Caco-2 (cell line): ENCODE data around the gene ZNF324. TPM values are rescaled to one million over a fixed set of nuclear protein-coding genes. Genes with fewer than 3 reads are reported as not detected.

Experiments used
- BruUV-seq: library from RNA; stranded (reverse); fragments of 400-500 nt; replicated peaks from 2 replicates; lab custom pipeline; 2021; lab: Mats Ljungman, UMichigan
- CTCF ChIA-PET: fragments of 300-600 bp; sonication (Branson Sonifier 250); formaldehyde crosslinking; loops from one replicate; lab custom pipeline; 2022; ENCODE audit warnings: antibody characterized with exemption; lab: Charles Lee
- POLR2A ChIA-PET: fragments of 300-600 bp; sonication (Branson Sonifier 250); formaldehyde crosslinking; loops from one replicate; lab custom pipeline; 2022; ENCODE audit warnings: antibody characterized with exemption; lab: Charles Lee
- DNase-seq, 2 experiments: peaks; one replicate each; pipeline versions ENCODE4 v3.0.0 to v3.0.0-alpha.2; 2020 to 2022
- H3K27me3 ChIP-seq: replicated peaks from 2 replicates; pipeline ENCODE4 v1.6.0; 2011; ENCODE audit warnings: low read length; ENCODE audit not compliant: control insufficient read depth, insufficient read depth
- H3K36me3 ChIP-seq: 2 replicates; pipeline ENCODE4 v1.5.1; 2011; ENCODE audit warnings: low read length; ENCODE audit not compliant: control insufficient read depth, insufficient read depth
- H3K4me1 ChIP-seq: fragments of 250-450 bp; sonication (Bioruptor Pico); 2 replicates; pipeline ENCODE4 v1.5.1; 2020; ENCODE audit warnings: mild to moderate bottlenecking
- H3K4me3 ChIP-seq: 2 replicates; pipeline ENCODE4 v1.5.1; 2011; ENCODE audit warnings: low read depth, mild to moderate bottlenecking, control low read depth, low read length
- H3K9me3 ChIP-seq: fragments of 250-450 bp; sonication (Bioruptor Pico); 2 replicates; pipeline ENCODE4 v1.5.1; 2020; ENCODE audit warnings: mild to moderate bottlenecking, moderate library complexity
- H3K27ac Mint-ChIP-seq: one replicate; pipeline ENCODE4 v1.8.0; 2022; ENCODE audit warnings: mixed read lengths; ENCODE audit not compliant: unreplicated experiment
- H3K27me3 Mint-ChIP-seq: one replicate; pipeline ENCODE4 v1.8.0; 2022; ENCODE audit warnings: mixed read lengths; ENCODE audit not compliant: insufficient read depth, unreplicated experiment
- H3K36me3 Mint-ChIP-seq: one replicate; pipeline ENCODE4 v1.8.0; 2022; ENCODE audit warnings: mild to moderate bottlenecking, mixed read lengths; ENCODE audit not compliant: insufficient read depth, unreplicated experiment
- H3K4me1 Mint-ChIP-seq: one replicate; pipeline ENCODE4 v1.8.0; 2022; ENCODE audit warnings: low read depth, mixed read lengths; ENCODE audit not compliant: unreplicated experiment
- H3K4me3 Mint-ChIP-seq: one replicate; pipeline ENCODE4 v1.8.0; 2022; ENCODE audit warnings: mild to moderate bottlenecking, moderate library complexity, mixed read lengths; ENCODE audit not compliant: unreplicated experiment
- H3K9me3 Mint-ChIP-seq: one replicate; pipeline ENCODE4 v1.8.0; 2022; ENCODE audit warnings: mixed read lengths; ENCODE audit not compliant: unreplicated experiment
- CTCF ChIP-seq, 2 experiments: fragments of 200-600 bp in 1 of 2; IDR thresholded peaks; 1 replicate in 1 of 2; 2 replicates in 1 of 2; pipeline versions ENCODE4 v1.5.1 to v1.8.0; 2011 to 2022; ENCODE audit warnings: antibody characterized with exemption in 1 of 2, control low read depth in 1 of 2, inconsistent platforms in 1 of 2, low read depth in 1 of 2, low read length in 1 of 2, mild to moderate bottlenecking in 1 of 2, moderate library complexity in 1 of 2; ENCODE audit not compliant: insufficient read depth in 1 of 2, severe bottlenecking in 1 of 2, unreplicated experiment in 1 of 2
- intact Hi-C: fragments of 100-400 bp; cut with micrococcal nuclease; formaldehyde crosslinking; loops from one replicate; pipeline ENCODE4 v1.10.0; 2022; ENCODE audit not compliant: unreplicated experiment
- total RNA-seq: library from RNA; stranded (reverse); gene quantifications from 2 replicates; pipeline ENCODE4 v1.2.3, GENCODE V29; 2022

The ZNF324 gene
- total RNA-seq, 1 experiment from 2014 or later, result 10.6 TPM

GRCh38 chr19:58522709-58523108 lies 55.8 kb downstream of the ZNF324 start:
- CTCF ChIA-PET, result no interaction called here

More at GRCh38 chr19:58522709-58523108, 55.8 kb downstream of the ZNF324 start:
- Histone ChIP-seq H3K36me3 (no peaks in the 10 kb centered on the region), H3K9me3 (no peaks in the 10 kb centered on the region), H3K4me1 (peaks cover 13% of the 10 kb centered on the region), H3K4me3 (no peak overlapping the region), H3K27me3 (no peaks in the 10 kb centered on the region)
- Mint-ChIP-seq H3K9me3 (no peaks in the 10 kb centered on the region), H3K4me3 (no peak overlapping the region), H3K27ac (no peak overlapping the region), H3K36me3 (peaks cover 16% of the 10 kb centered on the region), H3K4me1 (peaks cover 20% of the 10 kb centered on the region), H3K27me3 (no peaks in the 10 kb centered on the region)
- intact Hi-C loops, result no loop called here
- POLR2A ChIA-PET, result no interaction called here
- DNase-seq, result no peak
- BruUV-seq, result no TSS peak
- TF ChIP-seq CTCF (IDR thresholded peaks at IDR 0.05; ENCODE audit: insufficient read depth in 1 of 2, low read depth in 1 of 2, low read length in 1 of 2, severe bottlenecking in 1 of 2, unreplicated experiment in 1 of 2), result no peak

Other genes starting within 250 kb of the ZNF324 start
- 48.7 and 53.8 TPM in 2 replicates for gene ZNF544, start 238.2 kb upstream of the ZNF324 start, total RNA-seq
- 8.4 and 8.5 TPM in 2 replicates for gene ZNF8, start 188.1 kb upstream of the ZNF324 start, total RNA-seq
- gene ERVK3-1, start 161.7 kb upstream of the ZNF324 start, total RNA-seq, result 61.3 and 66.1 TPM in 2 replicates
- gene ZSCAN22, start 140.1 kb upstream of the ZNF324 start, total RNA-seq, result 4.0 and 4.3 TPM in 2 replicates
- gene A1BG, start 113.6 kb upstream of the ZNF324 start, total RNA-seq, result 1.6 and 2.8 TPM in 2 replicates
- gene ZNF497, start 104.3 kb upstream of the ZNF324 start, total RNA-seq, result 1.6 and 1.7 TPM in 2 replicates
- gene ZNF837, start 86.0 kb upstream of the ZNF324 start, total RNA-seq, result 2.2 and 2.3 TPM in 2 replicates
- 1,436 and 1,611 TPM in 2 replicates for gene RPS5, start 79.8 kb upstream of the ZNF324 start, total RNA-seq
- gene RNF225, start 71.4 kb upstream of the ZNF324 start, total RNA-seq, result 0.73 and 1.3 TPM in 2 replicates
- gene ZNF584, start 58.4 kb upstream of the ZNF324 start, total RNA-seq, result 4.9 and 5.7 TPM in 2 replicates
- not detected in 2 replicates for gene ZNF132, start 26.9 kb upstream of the ZNF324 start, total RNA-seq
- 4.6 and 6.8 TPM in 2 replicates for gene ZNF324B, start 15.5 kb upstream of the ZNF324 start, total RNA-seq
- 8.6 and 9.7 TPM in 2 replicates for gene ZNF446, start 9.3 kb downstream of the ZNF324 start, total RNA-seq
- gene SLC27A5, start 44.9 kb downstream of the ZNF324 start, total RNA-seq, result 10.3 and 12.5 TPM in 2 replicates
- 14.6 and 14.8 TPM in 2 replicates for gene ZBTB45, start 52.7 kb downstream of the ZNF324 start, total RNA-seq
- 837 and 863 TPM in 2 replicates for gene TRIM28, start 77.0 kb downstream of the ZNF324 start, total RNA-seq
- 110 and 112 TPM in 2 replicates for gene CHMP2A, start 88.0 kb downstream of the ZNF324 start, total RNA-seq
- gene UBE2M, start 91.5 kb downstream of the ZNF324 start, total RNA-seq, result 133 and 139 TPM in 2 replicates
- 20.4 and 25.6 TPM in 2 replicates for gene MZF1, start 106.3 kb downstream of the ZNF324 start, total RNA-seq